Heart right ventricle (tissue), 16 donors: Measurements from ENCODE around the gene DISP3. TPM values are rescaled to one million over a fixed set of nuclear protein-coding genes. Genes with fewer than 3 reads are reported as not detected.

ENCODE experiments used
- ATAC-seq, 8 donors: fragments of 200-7000 bp; cut with Tn5 transposase; one replicate each; pipeline ENCODE4 v1.9.1; 2020; ENCODE audit warnings: mild to moderate bottlenecking in 8 of 8, moderate library complexity in 8 of 8, moderate number of reproducible peaks in 1 of 8
- DNase-seq, 2 donors: peaks; one replicate each; pipeline ENCODE4 v3.0.0-alpha.2; 2020
- H3K27ac ChIP-seq, 10 donors: fragments of 200-600 bp; sonication (generic) in 2 of 10; one replicate each; pipeline versions ENCODE4 v1.5.0 to v1.8.0; 2020 to 2022; ENCODE audit warnings: mild to moderate bottlenecking in 3 of 10
- H3K27me3 ChIP-seq, 7 donors: fragments of 200-600 bp; one replicate each; pipeline ENCODE4 v1.8.0; 2021 to 2022; ENCODE audit warnings: mild to moderate bottlenecking in 2 of 7
- H3K36me3 ChIP-seq, 9 donors: fragments of 200-600 bp; sonication (generic) in 1 of 9; one replicate each; pipeline versions ENCODE4 v1.5.0 to v1.8.0; 2020 to 2022; ENCODE audit warnings: mild to moderate bottlenecking in 2 of 9
- H3K4me1 ChIP-seq, 9 donors: fragments of 200-600 bp; sonication (generic) in 1 of 9; one replicate each; pipeline versions ENCODE4 v1.5.0 to v1.8.0; 2020 to 2022; ENCODE audit warnings: mild to moderate bottlenecking in 4 of 9
- H3K4me3 ChIP-seq, 10 donors: fragments of 200-600 bp; sonication (generic) in 2 of 10; one replicate each; pipeline versions ENCODE4 v1.5.0 to v1.8.0; 2020 to 2022; ENCODE audit warnings: mild to moderate bottlenecking in 7 of 10, moderate library complexity in 2 of 10
- H3K9me3 ChIP-seq, 11 donors: fragments of 200-600 bp in 10 of 11; sonication (generic) in 2 of 11; one replicate each; pipeline versions ENCODE4 v1.5.0 to v1.8.0; 2013 to 2022; ENCODE audit warnings: mild to moderate bottlenecking in 2 of 11, control low read depth in 1 of 11, moderate library complexity in 1 of 11
- WGBS, 2 donors: extraction: QIAGEN DNeasy Blood & Tissue Kit; methylation state at CpG; one replicate each; pipeline ENCODE4 v1.1.7; 2013; ENCODE audit warnings: inconsistent platforms in 1 of 2; 5-methylcytosine and 5-hydroxymethylcytosine counted together
- intact Hi-C, 10 donors: fragments of 100-400 bp; cut with DNase I; formaldehyde crosslinking; loops; one replicate each; pipeline versions ENCODE4 v1.11.1 to v1.14.2; 2022
- polyA plus RNA-seq, 2 donors: library from polyadenylated mRNA; stranded (reverse); fragments of 200-250 nt; gene quantifications; one replicate each; pipeline ENCODE4 v1.2.3, GENCODE V29; 2013
- total RNA-seq, 10 donors: library from RNA; stranded (reverse); fragmentation: NEBNext Ultra II Directional in 3 of 10; extraction: Animal tissue kit (Norgen Biotek cat#: 25700) in 3 of 10; gene quantifications; one replicate each; pipeline versions ENCODE4 v1.2.1 to v1.2.4, GENCODE V29; 2021 to 2023
- TF ChIP-seq, protein P1 (sequence below), 9 donors: fragments of 200-600 bp; sonication (generic) in 2 of 9; IDR thresholded peaks; one replicate each; pipeline versions ENCODE4 v1.5.0 to v1.8.0; 2021 to 2022; ENCODE audit warnings: antibody characterized with exemption in 9 of 9, mild to moderate bottlenecking in 5 of 9, moderate library complexity in 1 of 9
- donor health status: Arrhythmogenic right ventricular cardiomyopathy.
- donor health status: ischemic (EF 13 %, LVEDD 7.1; RV severe dilation, severe dysfunction).
- donor health status: healthy with polysubstance abuse.
- donor health status: DM: no; HTN: yes; CAD: no.
- donor health status: DM: no; HTN: no; CAD: no.
- donor health status: ischemic (EF 25% LVEDD 6.9; RV normal size, moderate dysfunction).
- donor health status: ischemic (EF 25% LVEDD 5.7; RV mildly dilated, moderate dysfunction).
- donor health status: healthy.
- donor health status: DM: yes; HTN: yes; CAD: no.
- donor health status: Ischemic cardiomyopathy.
- donor health status: ischemic (EF 35%, LVEDD 5.7; RV mildly dilated, moderate dysfunction).
- donor health status: nonischemic (EF 11% LVEDD 7.7; RV severe dilation, severe dysfunction).
- donor health status: DM: yes; HTN: yes; CAD: no.
- donor health status: PGD.
- donor health status: ischemic (EF 29% LVEDD 5.4; RV normal size, mild dysfunction).
- donor health status: nonischemic (EF 23%, LVEDD 6.1; RV moderate dilation, normal function).

Gene DISP3
- total and polyA plus RNA-seq, 12 donors: 0.05 to 0.22 (median 0.13) TPM; not detected in 5

DNA sequence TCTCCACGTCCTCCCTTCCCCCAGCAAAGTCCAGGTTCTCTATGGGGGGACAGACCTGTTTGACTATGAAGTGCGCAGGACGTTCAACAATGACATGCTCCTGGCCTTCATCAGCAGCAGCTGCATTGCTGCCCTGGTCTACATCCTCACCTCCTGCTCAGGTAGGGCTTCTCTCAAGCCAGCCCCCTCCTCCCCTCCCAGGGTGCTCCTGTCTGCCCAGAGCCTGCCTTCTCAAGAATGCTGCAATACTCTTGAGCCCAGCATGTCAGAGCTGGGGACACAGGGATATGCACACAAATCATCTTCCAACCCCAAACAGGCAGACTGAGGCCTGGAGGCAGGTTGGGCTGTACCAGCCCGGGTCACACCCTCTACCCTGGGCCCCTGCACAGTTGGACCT, 35.4 kb downstream of the DISP3 start:
- Histone ChIP-seq H3K9me3 (peaks cover 0 to 21% (median 0%) of the 10 kb centered on the region in 11 donors), H3K27me3 (peaks cover 0 to 10% (median 0%) of the 10 kb centered on the region in 7 donors), H3K36me3 (no peaks in the 10 kb centered on the region), H3K4me3 (no peak overlapping the region), H3K4me1 (no peaks in the 10 kb centered on the region), H3K27ac (no peak overlapping the region)
- intact Hi-C loops: no loop called here
- ATAC-seq (no peak), DNase-seq (no peak)
- WGBS, 2 donors: 75 to 78% methylated on average over 4 of the region's 4 CpGs
- TF ChIP-seq, protein P1, sequence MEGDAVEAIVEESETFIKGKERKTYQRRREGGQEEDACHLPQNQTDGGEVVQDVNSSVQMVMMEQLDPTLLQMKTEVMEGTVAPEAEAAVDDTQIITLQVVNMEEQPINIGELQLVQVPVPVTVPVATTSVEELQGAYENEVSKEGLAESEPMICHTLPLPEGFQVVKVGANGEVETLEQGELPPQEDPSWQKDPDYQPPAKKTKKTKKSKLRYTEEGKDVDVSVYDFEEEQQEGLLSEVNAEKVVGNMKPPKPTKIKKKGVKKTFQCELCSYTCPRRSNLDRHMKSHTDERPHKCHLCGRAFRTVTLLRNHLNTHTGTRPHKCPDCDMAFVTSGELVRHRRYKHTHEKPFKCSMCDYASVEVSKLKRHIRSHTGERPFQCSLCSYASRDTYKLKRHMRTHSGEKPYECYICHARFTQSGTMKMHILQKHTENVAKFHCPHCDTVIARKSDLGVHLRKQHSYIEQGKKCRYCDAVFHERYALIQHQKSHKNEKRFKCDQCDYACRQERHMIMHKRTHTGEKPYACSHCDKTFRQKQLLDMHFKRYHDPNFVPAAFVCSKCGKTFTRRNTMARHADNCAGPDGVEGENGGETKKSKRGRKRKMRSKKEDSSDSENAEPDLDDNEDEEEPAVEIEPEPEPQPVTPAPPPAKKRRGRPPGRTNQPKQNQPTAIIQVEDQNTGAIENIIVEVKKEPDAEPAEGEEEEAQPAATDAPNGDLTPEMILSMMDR (IDR thresholded peaks at IDR 0.05): no peak

GRCh38 chr1:11515368-11516300, 36.7 kb downstream of the DISP3 start:
- H3K4me3 ChIP-seq: no peak overlapping the region
- no peaks in the 10 kb centered on the region for H3K36me3 ChIP-seq
- H3K4me1 ChIP-seq: no peaks in the 10 kb centered on the region
- H3K9me3 ChIP-seq: peaks cover 0 to 12% (median 0%) of the 10 kb centered on the region in 11 donors
- TF ChIP-seq, protein P1 (IDR thresholded peaks at IDR 0.05): no peak
- no peak for ATAC-seq
- 93% methylated on average over 21 of the region's 21 CpGs for WGBS, 2 donors
- no peak overlapping the region for H3K27ac ChIP-seq
- intact Hi-C loops: no loop called here
- no peak for DNase-seq
- H3K27me3 ChIP-seq: peaks cover 0 to 10% (median 0%) of the 10 kb centered on the region in 7 donors

DNA sequence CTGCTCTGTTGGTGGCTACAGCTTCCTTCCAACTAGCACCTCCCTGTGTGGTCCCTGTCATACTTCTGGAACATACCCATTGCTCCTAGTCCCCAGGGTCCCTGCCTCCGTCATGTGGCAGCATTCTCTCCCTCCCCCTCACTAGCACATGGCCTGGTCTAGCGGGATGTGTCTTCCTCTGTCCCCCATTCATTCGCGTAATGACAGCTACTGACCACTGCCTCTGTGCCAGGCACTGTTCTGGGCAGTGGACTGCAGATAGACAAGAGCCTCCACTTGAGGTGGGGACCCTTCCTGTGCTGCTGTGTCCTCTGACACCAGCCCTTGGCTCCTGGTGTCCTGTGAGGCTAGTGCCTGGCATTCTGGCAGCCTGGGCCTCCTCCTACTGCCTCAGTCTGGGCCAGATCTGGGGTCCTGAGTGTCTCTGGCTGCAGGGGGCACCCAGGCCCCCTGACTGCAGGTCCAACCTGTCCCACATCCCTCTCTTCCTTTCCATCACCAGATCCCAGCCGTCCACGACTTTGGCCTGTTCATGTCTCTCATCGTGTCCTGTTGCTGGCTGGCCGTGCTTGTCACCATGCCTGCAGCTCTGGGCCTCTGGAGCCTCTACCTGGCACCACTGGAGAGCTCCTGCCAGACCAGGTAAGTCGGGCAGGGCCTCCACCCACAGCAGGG, 38.1 kb downstream of the DISP3 start:
- Histone ChIP-seq H3K27me3 (peaks cover 0 to 10% (median 0%) of the 10 kb centered on the region in 7 donors), H3K9me3 (peaks cover 0 to 5% (median 0%) of the 10 kb centered on the region in 11 donors), H3K27ac (no peak overlapping the region), H3K4me3 (no peak overlapping the region), H3K36me3 (no peaks in the 10 kb centered on the region), H3K4me1 (no peaks in the 10 kb centered on the region)
- DNase-seq: no peak
- ATAC-seq: no peak
- WGBS, 2 donors: 80 to 82% methylated on average over 9 of the region's 9 CpGs
- intact Hi-C loops: no loop called here
- TF ChIP-seq, protein P1 (IDR thresholded peaks at IDR 0.05): no peak

DNA sequence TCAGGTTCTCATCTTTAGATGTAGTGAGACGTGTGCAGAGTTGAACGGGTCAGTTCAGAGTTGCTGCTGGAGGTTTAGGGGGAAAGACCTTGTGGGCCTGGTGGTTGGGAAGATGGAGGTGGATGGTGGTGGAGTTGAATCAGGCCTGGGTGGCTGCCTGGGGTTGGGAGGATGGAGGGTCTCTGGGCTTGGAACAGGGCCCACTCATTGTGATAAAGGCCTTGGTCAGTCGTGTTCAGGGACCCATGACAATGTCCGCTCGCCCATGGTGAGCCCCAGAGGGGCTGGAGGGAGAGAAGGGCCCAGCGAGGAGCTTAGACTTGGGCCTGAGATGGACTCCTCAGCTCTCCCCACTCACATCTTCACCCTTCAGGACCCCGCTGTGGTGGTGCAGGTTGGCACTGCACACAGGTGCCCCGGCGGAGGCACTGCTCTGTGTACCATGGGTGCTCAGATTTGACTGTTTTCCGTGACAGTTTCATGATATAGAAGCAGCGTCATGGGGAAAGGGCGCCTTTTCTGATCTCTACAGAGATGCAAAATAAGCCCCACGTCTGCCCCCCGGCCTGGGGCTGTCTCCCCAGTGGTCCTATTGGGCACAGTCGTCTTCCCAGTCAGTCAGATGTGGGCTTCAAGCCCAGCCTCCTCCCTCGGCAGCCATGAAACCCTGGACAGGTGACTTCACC, 39.2 kb downstream of the DISP3 start:
- Histone ChIP-seq H3K9me3 (no peaks in the 10 kb centered on the region), H3K27ac (no peak overlapping the region), H3K36me3 (no peaks in the 10 kb centered on the region), H3K27me3 (peaks cover 0 to 10% (median 0%) of the 10 kb centered on the region in 7 donors), H3K4me3 (no peak overlapping the region), H3K4me1 (no peaks in the 10 kb centered on the region)
- DNase-seq (no peak), ATAC-seq (no peak)
- intact Hi-C loops: no loop called here
- TF ChIP-seq, protein P1 (IDR thresholded peaks at IDR 0.05): no peak
- WGBS, 2 donors: 77 to 84% methylated on average over 16 of the region's 16 CpGs
